HG03571 (cell line): ENCODE results near the gene CKB.

Experiments
- ATAC-seq: cut with Tn5 transposase; IDR thresholded peaks from one replicate; pipeline ENCODE4 v1.9.1; 2021; ENCODE audit not compliant: unreplicated experiment

Gene CKB

DNA sequence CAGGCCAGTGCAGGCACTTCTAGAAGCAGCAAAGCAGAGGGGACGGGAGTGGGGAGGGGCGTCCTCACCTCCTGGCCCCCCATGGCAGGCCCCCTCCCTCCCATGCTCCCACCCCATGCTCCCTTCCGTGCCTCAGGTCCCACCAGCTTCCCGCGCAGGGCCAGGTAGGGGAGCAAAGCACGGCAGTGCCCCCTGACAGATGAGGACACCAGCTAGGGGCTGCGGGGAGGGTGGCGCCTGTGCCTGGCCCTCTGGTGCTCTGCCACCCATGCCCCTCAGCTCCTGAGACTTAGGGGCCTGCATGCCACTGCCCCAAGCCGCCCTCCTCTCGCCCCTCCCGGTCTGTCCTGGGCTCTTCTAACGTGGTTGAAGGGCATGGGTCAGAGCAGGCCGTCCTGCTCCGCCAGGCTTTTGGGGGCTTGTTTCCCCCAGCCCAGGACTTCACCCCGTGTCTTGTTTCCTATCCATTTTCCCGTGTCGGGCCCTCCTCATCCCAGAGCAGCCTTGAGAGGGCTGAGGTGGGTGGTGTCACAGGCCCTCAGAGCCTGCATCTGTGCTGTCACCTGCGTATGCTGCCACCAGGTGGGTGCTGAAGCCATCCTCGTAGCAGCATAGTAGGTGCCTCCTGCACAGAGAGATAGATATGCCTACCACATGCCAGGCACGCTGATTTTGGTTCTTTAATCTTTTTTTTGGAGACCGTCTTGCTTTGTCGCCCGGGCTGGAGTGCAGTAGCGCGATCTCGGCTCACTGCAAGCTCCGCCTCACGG is 16.6 kb upstream of the CKB start:
- ATAC-seq = no peak

GRCh38 chr14:103538291-103539055 is 15.8 kb upstream of the CKB start:
- no peak for ATAC-seq

GRCh38 chr14:103537175-103537990 is 14.8 kb upstream of the CKB start:
- ATAC-seq = no peak

GRCh38 chr14:103536693-103537092 is 14.1 kb upstream of the CKB start:
- no peak for ATAC-seq

DNA sequence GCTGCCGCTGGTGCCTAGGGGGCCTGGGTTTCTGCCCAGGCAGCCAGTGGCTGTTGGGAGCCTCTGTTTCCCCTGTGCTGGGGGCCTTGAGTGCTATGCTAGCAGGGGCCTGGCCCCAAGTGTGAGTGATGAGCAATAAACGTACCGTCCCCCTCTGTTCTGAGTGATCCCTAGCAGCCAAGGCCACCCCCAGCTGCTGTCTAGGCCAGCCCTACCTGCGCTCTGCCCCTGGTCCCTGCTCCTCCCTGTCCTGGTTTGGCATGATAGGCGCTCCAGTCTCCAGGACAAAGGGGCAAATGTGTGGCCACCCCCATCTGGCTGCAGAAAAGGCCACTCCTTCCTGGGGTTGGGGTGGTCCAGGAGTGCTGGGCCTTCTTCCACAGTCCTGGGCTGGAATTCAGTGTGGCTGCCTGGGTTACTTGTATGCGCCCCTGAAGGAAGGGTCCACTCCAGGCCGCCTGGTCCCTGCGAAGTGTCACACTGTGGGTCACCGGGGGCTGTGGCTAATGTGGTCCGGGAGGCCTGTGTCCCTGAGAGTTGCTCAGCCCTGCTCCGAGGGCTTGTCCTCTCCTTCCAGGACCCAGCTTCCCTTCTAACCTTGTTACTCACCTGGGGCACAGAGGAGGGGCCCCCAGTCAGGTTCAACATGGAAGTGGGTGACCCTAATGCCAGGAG is 13.4 kb upstream of the CKB start:
- ATAC-seq = no peak

GRCh38 chr14:103535081-103535890 is 12.7 kb upstream of the CKB start:
- no peak for ATAC-seq

- ATAC-seq = no peak
Measured at GRCh38 chr14:103534576-103535061, 12.0 kb upstream of the CKB start.

GRCh38 chr14:103533999-103534575 is 11.5 kb upstream of the CKB start:
- no peak for ATAC-seq

DNA sequence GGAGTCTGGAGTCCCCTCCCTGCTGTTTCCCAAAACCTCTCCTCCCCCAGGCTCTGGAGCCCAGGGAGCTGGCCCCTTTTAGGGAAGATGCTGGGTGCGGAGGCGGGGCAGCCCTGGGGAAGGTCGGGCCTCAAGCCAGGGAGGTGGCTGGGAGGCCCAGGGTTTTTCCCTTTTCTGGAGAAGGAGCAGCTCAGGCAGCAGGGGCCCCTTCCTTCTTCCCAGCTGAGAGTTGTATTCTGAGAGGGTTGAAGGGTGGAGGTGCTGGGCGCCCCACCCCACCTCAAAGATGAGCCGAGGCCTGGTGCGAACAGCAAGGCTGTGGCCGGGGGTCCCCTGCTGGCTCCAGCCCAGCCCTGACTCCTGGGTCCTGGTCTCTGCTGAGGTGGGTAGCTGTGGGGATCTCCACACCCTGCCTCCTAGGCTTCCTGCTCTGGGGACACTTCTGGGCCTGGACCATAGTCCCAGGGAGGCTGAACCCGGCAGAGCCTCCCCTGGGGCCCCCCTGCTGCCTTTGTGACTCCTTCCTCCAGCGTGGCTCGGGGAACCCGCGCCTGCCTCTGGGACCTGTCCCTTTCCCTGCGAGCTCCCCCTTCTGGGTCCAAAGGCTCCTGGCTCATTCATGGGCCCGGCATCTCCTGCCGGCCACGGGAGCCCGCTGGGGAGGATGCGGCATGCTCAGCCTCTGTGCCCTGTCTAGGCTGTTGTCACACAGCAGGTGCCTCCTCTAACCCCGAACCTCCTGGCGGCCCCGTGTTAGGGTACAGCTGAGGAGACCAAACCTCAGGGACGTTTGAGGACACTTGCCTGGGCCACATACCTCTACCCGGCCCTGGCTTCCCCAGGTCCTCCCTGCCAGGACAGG is 10.7 kb upstream of the CKB start:
- ATAC-seq = no peak

DNA sequence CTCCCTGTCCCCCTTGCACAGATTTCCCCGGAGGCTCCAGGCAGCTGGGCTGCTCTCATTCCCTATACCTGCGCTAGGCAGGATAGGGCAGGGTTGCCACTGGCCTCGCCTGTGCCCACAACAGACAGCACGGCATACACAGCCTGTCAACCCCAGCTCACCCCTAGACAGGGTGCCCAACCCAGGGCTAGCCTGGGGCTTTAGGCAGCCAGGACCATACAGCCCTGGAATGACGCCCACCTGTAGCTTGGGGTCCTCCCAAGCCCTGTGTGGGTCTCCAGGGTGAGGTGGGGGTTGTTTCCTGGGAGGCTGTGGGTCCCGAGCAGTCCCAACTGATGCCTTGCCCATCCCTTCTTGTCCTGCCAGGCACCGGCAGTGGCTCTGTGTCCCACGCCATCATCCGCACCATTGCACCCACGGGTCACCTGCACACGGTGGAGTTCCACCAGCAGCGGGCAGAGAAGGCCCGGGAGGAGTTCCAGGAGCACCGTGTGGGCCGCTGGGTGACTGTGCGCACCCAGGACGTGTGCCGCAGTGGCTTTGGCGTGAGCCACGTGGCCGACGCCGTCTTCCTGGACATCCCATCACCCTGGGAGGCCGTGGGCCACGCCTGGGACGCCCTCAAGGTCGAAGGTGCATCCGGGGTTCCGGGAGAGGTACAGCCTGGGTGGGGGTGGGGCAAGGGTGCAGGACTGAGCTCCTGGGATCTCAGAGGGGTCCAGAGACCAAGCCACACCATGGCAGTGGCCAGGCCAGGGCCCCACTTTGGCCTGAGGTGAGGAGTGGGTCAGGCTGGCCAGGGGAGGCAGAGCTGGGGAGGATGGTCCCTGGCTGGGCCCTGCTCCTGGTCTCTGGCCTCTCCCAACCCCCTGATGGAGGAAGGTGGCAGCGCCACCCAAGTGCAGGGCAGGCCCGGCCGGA is 9.8 kb upstream of the CKB start:
- ATAC-seq = no peak

GRCh38 chr14:103531421-103532215 is 9.0 kb upstream of the CKB start:
- no peak for ATAC-seq

GRCh38 chr14:103530831-103531230 is 8.2 kb upstream of the CKB start:
- ATAC-seq = no peak

- ATAC-seq = no peak
Measured at GRCh38 chr14:103530390-103530789, 7.8 kb upstream of the CKB start.

- ATAC-seq = no peak
Measured at GRCh38 chr14:103529383-103530365, 7.0 kb upstream of the CKB start.

DNA sequence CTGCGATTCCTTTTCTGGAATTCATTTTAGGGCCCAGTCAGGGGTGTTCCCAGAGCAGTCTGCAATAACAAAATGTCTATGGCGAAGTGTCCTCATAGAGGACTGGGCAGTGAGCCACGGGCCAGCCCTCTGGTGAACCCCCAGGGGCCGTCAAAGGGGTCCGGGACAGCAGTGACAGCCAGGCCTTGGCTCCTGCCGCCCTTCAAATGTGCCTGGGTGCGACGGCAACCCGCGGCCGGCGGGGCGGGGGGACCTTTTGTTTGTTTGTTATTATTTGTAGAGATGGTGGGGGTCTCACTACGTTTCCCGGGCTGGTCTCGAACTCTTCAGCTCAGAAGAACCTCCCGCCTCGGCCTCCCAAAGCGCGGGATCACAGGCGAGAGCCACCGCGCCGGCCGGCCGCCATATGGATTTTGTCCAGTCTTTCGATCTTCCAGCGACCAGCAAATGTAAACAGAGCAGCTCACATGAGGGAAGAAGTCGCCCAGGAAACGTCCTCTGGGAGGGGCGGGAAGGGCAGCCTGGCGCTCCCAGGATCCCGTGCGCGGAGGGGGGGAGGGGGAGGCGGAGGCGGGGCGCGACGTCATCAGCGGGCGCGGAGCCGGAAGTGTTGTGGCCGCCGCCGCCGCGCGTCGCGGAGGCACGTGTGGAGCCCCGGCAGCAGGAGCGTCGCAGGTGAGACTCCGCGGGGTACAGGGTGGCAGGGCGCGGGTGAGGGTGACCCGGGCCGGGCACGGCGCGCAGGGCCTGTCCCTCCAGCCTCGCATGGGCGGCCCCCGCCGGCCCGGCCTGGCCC is 6.2 kb upstream of the CKB start, which contains the start of gene TRMT61A:
Gene TRMT61A (plus strand): TSS at position 610 of the 796 bp plus-strand sequence. CDS start 783 bp downstream, outside the sequence.
- peak; percentile 39 for ATAC-seq
